GM21367 (cell line): ENCODE data around the gene CAMK2D.
"Not testable (repeated sequence)": the region's sequence is repeated elsewhere in the genome, so short reads cannot be mapped to it uniquely, and the experiment has no call there.

Source experiments
- ATAC-seq: cut with Tn5 transposase; IDR thresholded peaks from one replicate; pipeline ENCODE4 v1.9.1; 2021; ENCODE audit not compliant: unreplicated experiment

CAMK2D gene

DNA sequence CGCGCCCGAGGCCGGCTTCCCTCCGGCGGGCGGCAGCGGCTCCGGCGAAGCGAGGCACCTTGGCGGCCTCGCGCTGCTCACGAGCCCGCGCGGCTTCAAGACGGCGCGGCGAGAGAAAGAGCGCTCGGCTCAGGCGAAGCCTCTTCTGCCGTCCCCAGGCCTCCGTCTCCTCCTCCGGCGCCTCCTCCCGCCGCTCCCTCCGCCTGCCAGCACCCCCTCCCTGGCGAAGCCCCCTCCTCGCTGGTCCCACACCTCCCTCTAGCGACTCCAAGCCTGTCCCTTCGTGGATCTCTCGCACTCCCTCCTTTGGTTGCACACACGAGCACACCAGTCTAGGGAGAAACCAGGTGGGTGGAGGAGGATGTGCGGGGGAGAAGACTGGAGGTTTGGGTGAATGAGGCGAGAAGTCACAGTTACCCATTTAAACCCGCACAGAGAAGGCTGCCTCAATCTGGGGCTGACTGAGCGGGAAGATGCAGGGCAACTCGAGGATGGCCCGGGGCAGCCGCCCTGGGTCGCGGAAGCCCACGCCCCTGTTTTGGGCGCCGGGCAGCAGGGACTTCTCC lies at the start of gene CAMK2D:
CAMK2D (minus strand) TSS at position 119 of the 566 bp plus-strand sequence. CDS start 670 bp downstream, outside the sequence.
- ATAC-seq: peak; percentile 37

DNA sequence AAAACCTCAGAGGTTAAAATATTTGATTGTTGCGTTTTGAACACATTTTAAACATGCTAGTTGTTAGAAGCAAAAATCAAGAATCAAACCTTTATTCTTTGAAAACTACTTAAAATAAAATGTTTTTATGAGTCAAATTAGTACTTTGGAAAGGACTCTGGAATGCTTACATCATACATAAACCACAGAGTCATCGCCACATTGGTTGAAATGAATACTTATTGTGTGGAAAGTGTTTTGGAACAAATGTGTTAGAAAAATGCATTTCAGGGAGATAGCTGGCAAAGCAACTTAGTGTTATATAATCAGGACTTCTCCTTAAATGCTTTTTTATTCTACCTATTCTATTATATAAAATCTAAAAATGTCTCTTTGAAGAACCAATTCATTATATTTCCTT lies 49.4 kb upstream of the CAMK2D start:
- ATAC-seq: no peak

DNA sequence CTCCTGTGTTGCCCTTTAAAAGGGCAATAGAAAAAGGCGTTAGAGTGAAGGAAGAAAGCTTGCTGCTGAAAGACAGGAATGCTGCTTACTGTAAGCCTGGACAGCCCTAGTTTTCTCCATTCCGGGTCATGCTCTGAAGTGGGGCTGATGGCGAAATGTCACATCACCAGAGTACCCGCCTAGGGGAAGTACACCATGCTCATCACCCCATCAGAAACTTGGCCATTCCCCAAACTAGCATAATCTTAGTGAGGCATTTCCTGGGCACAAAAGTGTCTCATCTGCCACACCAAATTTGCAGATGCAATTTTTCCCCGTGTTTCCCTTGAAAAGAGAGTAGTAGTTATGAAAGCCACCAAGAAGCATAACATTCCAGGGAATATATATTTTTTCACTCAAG lies 47.8 kb upstream of the CAMK2D start:
- ATAC-seq: no peak

DNA sequence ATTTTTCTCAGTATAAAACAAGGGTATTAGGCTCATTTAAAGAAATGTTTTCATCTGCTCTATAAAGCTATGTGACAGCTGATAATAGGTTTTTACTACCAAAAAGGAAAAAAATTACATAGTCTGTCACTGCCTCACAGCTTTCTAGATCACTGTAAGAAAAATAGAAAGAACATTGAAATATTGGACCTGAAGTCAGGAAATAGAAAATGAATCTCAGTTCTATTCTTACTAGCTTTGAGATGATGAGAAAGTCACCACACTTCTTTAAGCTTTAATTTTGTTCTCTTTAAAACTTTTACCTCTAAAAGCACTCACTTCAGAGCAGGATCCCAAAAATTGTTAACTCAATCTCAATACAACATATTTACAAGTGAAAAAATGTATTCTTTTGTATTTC lies 45.3 kb upstream of the CAMK2D start:
- ATAC-seq: no peak

DNA sequence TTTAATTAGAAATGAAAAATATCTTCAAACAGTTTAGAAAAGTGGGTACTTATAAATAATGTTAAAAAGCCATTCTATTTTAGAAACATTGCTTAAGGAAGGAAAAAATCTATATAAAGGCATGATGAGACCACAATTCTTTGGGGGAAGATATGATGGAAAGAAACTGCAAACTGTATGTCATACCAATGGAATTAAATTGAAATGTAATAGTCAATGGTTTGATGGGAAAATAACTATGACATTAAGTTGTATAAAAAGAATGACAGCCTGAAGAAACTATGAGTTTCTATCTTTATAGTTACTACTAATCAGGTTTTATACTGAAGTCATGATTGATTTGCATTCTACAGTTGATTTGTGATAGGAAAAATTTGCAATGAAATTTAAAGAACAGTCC lies 40.3 kb upstream of the CAMK2D start:
- no peak for ATAC-seq

DNA sequence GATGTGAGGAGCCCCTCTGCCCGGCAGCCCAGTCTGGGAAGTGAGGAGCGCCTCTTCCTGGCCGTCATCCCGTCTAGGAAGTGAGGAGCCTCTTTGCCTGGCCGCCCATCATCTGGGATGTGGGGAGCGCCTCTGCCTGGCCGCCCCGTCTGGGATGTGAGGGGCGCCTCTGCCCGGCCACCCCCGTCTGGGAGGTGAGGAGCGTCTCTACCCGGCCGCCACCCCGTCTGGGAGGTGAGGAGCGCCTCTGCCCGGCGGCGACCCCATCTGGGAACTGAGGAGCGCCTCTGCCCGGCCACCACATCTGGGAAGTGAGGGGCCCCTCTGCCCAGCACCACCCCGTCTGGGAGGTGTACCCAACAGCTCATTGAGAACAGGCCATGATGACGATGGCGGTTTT lies 34.8 kb upstream of the CAMK2D start:
- not testable (repeated sequence) for ATAC-seq

DNA sequence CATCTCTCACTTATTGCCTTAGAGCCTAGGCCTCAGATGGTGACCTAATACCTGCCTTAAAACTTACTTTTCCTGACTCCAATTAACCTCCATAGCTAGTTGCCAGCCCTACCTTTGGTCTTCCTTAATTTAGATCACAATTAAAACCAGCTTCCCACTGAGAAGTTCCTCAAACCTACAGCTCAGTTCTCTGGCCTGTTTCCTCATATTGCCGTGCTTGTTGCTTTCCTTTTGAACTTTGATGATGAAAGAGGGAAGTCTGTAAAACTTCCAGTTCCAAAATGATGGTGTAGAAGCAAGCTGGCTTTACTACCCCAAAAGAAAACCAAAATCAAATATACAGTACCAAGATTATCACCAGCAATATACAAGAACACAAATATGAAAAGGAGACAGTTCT lies 28.9 kb upstream of the CAMK2D start:
- ATAC-seq: no peak

DNA sequence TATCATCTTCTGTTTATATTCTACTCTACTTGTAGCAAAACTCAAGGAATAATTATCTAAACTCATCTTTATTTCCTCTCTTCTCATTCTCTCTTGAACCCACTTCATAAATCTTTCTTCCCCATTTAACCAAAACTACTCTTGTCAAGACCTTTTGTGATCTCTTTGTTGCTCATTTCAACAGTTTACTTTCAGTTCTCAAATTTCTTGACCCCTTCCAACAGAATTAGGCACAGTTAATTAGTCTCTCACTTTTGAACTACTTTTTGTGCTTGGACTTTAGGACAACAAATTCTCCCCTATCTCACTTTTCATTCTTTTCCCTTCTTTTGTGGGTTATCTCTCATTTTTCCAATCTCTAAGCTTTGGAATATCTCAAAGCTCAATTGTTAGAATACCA lies 27.4 kb upstream of the CAMK2D start:
- ATAC-seq: peak; percentile 43

DNA sequence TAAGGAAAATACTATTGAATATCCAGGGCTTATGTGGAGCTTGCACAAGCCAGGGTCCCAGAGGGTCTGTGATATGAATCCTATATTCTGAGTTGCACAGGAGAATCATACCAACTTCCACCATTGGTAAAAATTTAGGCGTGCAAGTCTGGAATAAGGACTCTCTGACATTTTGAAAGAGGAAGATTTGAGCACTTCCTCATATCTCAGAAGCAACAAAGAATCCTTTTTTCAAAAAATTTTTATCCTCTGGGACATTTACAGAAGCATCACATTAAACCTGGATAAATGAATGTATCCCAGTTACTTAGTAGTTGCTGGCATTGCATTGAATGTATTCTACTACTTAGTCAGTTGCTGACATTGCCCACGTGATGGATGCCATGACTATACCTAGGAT lies 24.2 kb upstream of the CAMK2D start:
- no peak for ATAC-seq

DNA sequence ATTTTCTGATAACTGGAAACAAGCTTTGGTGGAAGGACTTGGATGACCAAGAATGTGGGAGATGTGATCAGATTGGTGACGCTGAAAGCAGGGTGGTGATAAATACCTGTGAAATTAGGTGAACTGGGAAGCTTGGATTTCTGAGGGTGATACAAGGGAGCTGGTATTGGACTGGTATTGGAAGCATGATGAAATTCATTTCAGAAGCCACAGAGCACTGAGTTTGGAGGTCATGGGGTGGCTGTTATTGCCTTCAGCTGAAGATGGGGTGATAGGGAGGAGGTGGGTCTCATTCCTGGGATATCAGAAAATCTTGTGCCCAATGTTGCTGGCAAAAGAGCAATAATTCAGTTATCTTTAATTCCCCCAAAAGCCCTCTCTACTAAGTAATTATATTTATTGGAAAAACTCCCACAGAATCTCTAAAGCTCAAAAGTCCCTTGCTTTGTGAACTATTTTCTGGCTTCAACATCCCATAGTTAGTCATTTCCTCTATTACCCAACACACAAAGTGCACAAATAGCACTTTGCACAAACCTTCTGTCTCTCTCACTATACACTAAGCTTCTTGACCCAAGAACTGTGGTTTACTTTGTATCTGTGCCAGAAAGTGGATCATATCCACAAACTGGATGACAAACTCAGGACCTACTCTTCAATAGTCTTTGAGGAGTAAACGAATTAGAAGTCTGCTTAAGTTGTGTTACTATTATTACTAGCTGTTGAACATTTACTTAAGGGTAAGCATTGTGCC lies 23.1 kb upstream of the CAMK2D start:
- no peak for ATAC-seq

DNA sequence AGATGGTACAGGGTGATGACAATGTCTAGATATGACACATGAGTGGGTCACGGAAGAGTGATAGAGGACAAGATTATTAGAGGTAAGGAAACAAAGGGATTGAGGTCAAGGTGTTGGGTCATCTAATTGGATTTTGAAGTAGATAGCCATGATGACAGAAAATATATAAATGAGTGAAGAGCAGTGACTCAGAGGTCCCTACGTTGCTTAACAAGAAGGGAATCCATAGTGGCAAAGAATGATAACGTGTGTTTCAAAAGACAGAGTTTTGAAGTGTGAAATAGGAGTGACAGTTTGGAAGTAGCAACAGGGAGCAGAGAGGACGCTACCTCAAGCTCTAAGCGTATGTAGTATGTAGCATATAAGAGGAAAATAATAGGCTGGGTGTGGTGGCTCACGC lies 22.2 kb upstream of the CAMK2D start:
- no peak for ATAC-seq

DNA sequence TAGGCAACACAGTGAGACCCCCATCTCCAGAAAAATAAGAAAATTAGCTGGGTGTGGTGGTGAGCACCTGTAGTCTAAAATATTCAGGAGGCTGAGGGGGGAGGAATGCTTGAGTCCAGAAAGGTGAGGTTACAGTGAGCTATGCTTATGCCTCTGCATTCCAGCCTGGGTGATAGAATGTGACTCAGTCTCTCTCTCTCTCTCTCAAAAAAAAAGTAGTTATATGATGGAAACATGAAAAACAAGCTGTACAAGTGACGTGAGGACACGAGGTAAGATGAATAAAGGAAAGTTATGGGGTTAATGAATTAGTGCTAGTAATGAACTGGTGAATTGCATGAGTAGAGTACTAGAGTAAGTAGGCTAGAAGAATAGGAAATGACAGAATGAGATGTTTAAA lies 21.8 kb upstream of the CAMK2D start:
- no peak for ATAC-seq

DNA sequence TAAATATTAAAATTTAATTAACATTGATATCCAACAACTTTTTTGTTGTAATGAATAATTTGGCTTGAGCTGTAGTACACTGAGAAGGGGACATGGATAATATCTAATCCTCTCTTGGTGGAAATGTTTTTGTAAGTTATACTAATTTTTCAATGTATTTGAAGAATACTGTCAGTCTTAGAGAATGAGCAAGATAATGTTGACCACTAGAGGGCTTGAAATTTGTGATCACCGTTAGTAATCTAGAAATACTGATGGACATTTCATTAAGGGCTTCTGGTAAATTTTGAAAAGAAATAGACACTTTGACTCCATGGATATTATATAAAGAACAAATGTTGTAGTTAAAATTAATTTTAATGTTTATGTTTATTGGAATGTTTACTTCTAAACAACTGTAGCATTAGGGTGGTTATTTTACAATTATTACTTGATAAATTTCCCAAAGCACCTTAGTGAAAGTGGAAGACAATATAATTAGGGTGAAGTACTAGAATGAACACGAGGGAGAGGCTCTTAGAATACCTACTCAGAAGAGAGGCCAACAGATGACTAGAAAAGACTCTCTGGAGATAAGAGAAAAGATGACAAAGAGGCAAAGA lies 20.0 kb upstream of the CAMK2D start:
- ATAC-seq: no peak

DNA sequence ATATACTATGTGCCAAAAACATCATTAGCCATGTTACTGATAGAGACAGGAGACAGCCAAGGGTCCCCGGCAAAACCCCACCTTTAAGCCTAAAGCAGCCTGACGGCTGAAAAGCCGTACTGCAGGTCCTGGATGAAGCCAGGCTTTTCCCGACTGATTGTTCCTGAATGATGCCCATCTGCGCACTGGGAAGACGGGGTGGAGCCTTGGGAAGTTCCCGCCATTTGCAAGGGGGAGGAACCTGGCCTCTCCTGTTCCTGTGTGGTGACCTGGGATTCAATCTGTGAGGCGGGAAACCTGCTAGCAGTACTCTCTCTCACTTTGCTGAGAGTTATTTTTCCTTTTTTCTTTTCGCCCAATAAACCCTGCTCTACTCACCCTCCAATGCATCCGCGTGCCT lies 15.1 kb upstream of the CAMK2D start:
- ATAC-seq: no peak

DNA sequence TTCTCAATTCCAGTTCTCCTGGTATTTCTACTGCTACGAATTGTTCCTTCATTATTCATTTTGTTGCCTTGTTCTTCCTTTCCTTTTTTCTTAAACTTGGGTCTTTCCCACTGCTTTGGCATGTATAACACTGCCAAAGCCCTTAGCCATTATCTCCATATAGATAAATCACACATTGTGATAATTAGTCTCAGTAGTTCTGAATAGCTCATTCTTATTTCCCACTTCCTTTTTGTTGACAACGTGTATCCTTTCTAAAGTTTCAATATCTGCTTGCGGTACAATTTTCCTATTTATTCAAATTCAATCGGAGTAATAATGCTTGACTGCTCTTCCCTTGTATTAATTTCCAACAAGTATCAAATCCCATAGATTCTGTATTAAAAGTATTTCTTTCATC lies 14.5 kb upstream of the CAMK2D start:
- ATAC-seq: no peak

DNA sequence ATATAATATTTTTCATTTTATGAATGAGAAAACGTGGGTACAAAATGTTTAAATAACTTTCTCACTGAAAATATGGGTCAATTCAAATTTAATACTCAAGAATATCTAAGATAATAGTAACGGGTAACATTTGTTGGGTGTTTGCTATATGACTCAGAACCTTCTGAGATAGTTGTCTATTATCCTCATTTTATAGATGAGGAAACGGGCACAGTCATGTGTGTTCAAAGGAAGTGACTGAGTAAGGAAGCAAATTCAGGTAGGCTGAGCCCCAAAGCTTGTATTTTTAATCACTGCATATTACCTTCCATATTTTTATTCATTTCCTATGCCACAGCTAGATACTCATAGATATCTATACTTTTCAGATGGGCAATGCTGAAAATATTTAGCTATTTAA lies 12.2 kb upstream of the CAMK2D start:
- ATAC-seq: no peak

DNA sequence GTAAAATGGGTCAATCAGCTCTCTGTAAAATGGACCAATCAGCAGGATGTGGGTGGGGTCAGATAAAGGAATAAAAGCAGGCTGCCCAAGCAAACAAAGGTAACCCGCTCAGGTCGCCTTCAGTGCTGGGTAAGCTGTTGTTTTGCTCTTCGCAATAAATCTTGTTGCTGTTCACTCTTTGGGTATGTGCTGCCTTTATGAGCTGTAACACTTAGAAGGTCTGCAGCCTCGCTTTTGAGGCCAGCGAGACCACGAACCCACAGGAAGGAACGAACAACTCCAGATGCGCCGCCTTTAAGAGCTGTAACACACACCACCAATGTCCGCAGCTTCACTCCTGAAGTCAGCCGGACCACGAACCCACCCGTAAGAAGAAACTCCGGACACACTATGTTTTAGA lies 11.5 kb upstream of the CAMK2D start:
- ATAC-seq: no peak

DNA sequence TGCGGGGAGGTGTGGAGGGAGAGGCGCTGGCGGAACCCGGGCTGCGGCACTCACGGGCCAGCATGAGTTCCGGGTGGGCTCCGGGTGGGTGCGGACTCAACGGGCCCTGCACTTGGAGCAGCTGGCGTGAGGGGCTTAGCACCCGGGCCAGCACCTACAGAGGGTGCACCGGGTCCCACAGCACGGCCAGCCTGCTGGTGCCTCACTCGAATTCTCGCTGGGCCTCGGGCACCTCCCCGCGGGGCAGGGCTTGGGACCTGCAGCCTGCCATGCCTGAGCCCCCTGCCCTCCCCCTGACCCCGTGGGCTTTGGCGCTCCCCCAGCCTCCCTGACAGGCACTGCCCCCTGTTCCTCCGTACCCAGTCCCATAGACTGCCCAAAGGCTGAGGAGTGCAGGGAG lies 10.8 kb upstream of the CAMK2D start:
- ATAC-seq: no peak

DNA sequence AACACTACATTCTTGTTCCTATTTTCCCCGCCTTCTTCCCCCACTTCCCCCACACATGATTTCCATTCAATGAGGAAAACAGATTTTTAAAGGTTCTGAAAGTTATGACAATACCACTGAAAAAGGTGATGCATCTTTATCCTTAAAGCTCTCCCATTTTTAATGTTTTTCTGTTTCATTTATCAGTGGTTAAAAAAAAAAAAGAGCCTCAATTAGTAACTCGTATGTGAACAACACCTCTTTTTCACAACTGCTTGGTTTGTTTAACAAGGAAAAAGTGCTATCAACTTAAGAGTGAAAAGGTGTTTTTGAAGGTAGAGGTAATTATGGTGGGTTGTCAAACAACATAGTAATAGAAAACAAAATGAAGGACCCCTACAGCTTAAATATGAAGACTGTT lies 8.2 kb upstream of the CAMK2D start:
- ATAC-seq: no peak

DNA sequence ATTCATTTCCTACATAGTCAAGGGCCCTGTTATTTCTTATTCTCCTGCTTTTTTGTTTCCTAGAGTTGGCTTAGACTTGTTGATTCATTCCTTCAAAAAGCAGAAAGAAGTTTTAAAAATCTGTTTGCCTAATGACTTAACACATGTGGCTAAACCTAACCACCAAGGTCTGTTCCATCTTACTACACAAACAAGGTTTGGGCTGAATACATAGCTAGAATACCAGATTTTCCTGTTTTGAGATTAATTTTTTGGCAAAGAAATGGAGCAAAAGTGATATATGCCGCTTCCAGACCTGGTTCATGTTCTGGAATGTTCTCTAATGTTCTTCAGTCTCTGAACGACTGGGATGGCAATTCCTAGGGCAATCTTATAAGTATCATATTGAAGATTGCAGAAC lies 7.4 kb upstream of the CAMK2D start:
- no peak for ATAC-seq

DNA sequence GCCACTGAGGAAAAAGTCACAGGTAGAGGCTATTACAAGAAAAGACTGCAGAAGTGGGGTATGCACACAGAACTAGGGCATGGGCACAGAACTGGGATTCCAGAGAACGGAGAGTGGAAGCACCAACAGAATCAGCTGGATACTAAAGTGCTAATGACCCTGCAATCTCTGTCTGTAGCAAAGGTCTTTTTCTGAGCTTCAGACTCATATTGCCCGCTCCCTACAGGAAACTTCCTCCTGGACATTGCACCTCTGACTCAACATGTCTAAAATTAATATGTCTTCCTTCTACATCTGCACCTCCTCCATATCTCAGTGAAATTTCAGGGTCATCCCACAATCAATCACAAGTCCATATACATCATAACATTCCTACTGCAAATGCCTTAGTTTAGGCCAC lies 5.3 kb upstream of the CAMK2D start:
- ATAC-seq: no peak

DNA sequence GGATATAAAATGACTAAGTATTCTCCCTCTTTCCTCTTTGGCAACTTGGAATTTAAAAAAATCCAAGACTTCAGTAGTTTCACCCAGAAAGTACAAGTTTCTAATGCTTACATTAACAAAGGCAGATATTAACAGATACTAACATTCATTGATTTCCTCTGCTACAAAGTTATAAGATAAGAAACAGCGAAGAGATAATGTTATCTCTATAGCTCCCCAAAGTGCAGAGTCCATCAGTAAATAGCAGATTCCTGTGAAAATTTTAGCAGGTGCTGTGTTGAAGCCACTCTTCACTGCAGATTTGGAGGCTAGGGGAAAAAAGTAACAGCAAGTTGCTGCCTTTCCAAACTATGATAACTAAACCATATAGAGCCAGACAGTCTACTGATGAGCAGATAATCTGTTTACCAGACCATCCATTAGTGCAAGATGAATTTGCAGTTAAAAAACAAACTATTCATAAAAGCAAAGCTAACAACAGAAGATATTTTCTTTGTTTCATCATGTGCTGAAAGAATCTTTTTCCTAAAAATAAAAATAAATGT lies 3.3 kb upstream of the CAMK2D start:
- ATAC-seq: no peak
